Activated B cell treated with CpG ODN at 0.5 μM for 24 hours (primary cell): ENCODE measurements around the gene TCAP. TPM values are rescaled to one million over a fixed set of nuclear protein-coding genes. Genes with fewer than 3 reads are reported as not detected.
A peak's percentile ranks its signal among the peaks of the same experiment; 100 is the strongest.

Source experiments
- ATAC-seq: fragments of 200-7000 bp; cut with Tn5 transposase; one replicate; pipeline ENCODE4 v1.10.0; 2021; ENCODE audit warnings: low read depth, mild to moderate bottlenecking, moderate library complexity
- CTCF ChIA-PET: fragments of 350-600 bp; sonication (Branson Sonifier 250); formaldehyde crosslinking; loops from one replicate; lab custom pipeline; 2021; ENCODE audit warnings: antibody characterized with exemption; lab: Charles Lee
- POLR2A ChIA-PET: fragments of 350-600 bp; sonication (Branson Sonifier 250); formaldehyde crosslinking; loops from one replicate; lab custom pipeline; 2021; ENCODE audit warnings: antibody characterized with exemption; lab: Charles Lee
- DNase-seq: peaks from one replicate; pipeline ENCODE4 v3.0.0; 2022
- H3K27ac Mint-ChIP-seq: one replicate; pipeline ENCODE4 v1.8.0; 2020; ENCODE audit warnings: mixed read lengths
- H3K27me3 Mint-ChIP-seq: one replicate; pipeline ENCODE4 v1.8.0; 2021; ENCODE audit warnings: mixed read lengths
- H3K36me3 Mint-ChIP-seq: one replicate; pipeline ENCODE4 v1.8.0; 2021; ENCODE audit warnings: low read depth, mixed read lengths
- H3K4me1 Mint-ChIP-seq: one replicate; pipeline ENCODE4 v1.8.0; 2021; ENCODE audit warnings: mixed read lengths
- H3K4me3 Mint-ChIP-seq: one replicate; pipeline ENCODE4 v1.8.0; 2020; ENCODE audit warnings: mild to moderate bottlenecking, mixed read lengths
- H3K9me3 Mint-ChIP-seq: one replicate; pipeline ENCODE4 v1.8.0; 2020; ENCODE audit warnings: mixed read lengths
- CTCF ChIP-seq: fragments of 200-600 bp; IDR thresholded peaks from one replicate; pipeline ENCODE4 v1.8.0; 2022; ENCODE audit warnings: antibody characterized with exemption, mild to moderate bottlenecking
- intact Hi-C: fragments of 100-400 bp; cut with micrococcal nuclease; formaldehyde crosslinking; loops from one replicate; pipeline ENCODE4 v1.15.1; 2024
- total RNA-seq: library from RNA; stranded (reverse); gene quantifications from 2 replicates; pipeline ENCODE4 v1.2.3, GENCODE V29; 2022

TCAP gene
- total RNA-seq, 1 donor from 2014 or later, result 2.3 TPM

DNA sequence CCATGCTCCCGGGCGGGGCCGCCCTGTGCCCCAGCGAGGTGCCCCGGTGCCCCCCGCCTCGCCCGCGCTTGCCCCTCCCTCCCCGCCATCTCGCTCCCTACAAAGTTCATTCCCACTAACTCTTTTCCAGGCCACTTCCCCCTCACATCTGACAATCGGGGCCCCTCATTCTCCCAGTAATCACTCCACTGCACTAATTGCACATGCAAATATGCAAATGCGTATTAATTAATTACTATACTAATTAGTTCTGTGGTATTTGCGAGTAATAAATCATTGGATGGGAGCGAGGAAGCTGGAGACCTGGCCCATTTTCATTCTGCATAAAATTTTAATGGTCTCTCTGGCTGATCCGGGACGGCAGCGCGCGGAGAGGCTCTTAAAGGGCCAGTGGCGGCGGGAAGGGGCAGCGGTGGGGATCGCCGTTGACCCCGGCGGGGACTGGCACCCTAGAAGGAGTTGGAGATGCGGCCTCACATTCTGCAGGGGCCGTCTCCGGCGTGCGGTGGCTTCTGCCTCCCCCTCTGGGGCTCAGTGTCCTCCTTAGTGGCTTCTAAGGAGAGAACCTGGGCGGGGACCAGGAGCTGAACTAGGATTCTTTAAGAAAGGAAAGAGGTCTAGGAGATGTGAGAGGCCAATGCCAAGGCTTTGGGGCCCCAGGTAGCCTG is 46.8 kb upstream of the TCAP start:
- DNase-seq (no peak), ATAC-seq (no peak)
- Mint-ChIP-seq H3K9me3 (no peaks in the 10 kb centered on the region), H3K36me3 (no peaks in the 10 kb centered on the region), H3K4me3 (peak overlapping the region; percentile 83), H3K4me1 (peaks cover 24% of the 10 kb centered on the region), H3K27ac (peak overlapping the region; percentile 50), H3K27me3 (peaks cover 4% of the 10 kb centered on the region)
- ChIA-PET POLR2A (interaction anchor here (0.6 to 2.5 kb wide), 6 partner anchors 10 to 362 kb away, joined by 3 to 9 read pairs (median 4); partner anchors contain the start of genes MIEN1 and PSMD3), CTCF (interaction anchor here (0.6 to 2.2 kb wide), 6 partner anchors 50 to 362 kb away, joined by 3 to 9 read pairs (median 4); partner anchors contain the start of genes PNMT and PSMD3)
- no peak for TF ChIP-seq CTCF
- intact Hi-C loops, result loop anchor here (1.0 kb wide), 2 partner anchors 19 to 136 kb away; partner anchors contain the start of gene STARD3

- CTCF ChIA-PET, result interaction anchor here (0.6 to 6.1 kb wide), 9 partner anchors 14 to 362 kb away, joined by 3 to 124 read pairs (median 5); partner anchors contain the start of genes MIEN1, PNMT and PSMD3
- intact Hi-C loops, result loop anchor here (1.0 kb wide), 2 partner anchors 18 to 135 kb away; partner anchors contain the start of gene STARD3
Measured at GRCh38 chr17:39618956-39619785, 46.0 kb upstream of the TCAP start.

DNA sequence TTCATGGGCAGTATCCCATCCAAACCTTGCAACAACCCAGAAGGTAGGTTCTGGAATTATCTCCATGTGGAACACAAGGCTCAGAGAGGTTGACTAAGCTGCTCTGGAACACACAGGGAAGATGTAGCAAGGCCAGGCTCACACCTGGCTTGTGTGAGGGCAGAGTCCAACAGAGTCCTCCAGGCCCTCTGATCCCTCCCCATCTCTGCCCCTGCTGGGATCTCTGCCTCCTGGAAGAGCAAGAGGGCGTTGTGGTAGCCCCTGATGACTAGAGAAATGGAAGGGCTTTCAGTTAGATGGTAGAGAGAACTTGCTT is 45.4 kb upstream of the TCAP start:
- H3K4me3 Mint-ChIP-seq, result no peak overlapping the region
- no peaks in the 10 kb centered on the region for H3K36me3 Mint-ChIP-seq
- H3K27me3 Mint-ChIP-seq, result no peaks in the 10 kb centered on the region
- TF ChIP-seq CTCF, result no peak
- no peaks in the 10 kb centered on the region for H3K9me3 Mint-ChIP-seq
- H3K4me1 Mint-ChIP-seq, result peaks cover 28% of the 10 kb centered on the region
- no peak overlapping the region for H3K27ac Mint-ChIP-seq
- intact Hi-C loops, result loop anchor here (5.0 to 10.0 kb wide), 2 partner anchors 415 to 458 kb away; partner anchors contain the start of gene RPL19
- ATAC-seq (no peak), DNase-seq (no peak)
- CTCF ChIA-PET, result interaction anchor here (0.8 to 6.1 kb wide), 7 partner anchors 15 to 361 kb away, joined by 3 to 124 read pairs (median 5); partner anchors contain the start of genes MIEN1, PNMT and PSMD3
- POLR2A ChIA-PET, result interaction anchor here (0.7 to 2.5 kb wide), 5 partner anchors 9 to 361 kb away, joined by 3 to 9 read pairs (median 4); partner anchors contain the start of genes PGAP3 and PSMD3

More at GRCh38 chr17:39618956-39619785, 46.0 kb upstream of the TCAP start:
- H3K36me3 Mint-ChIP-seq, result no peaks in the 10 kb centered on the region
- no peak overlapping the region for H3K27ac Mint-ChIP-seq
- ATAC-seq (no peak), DNase-seq (no peak)
- peak overlapping the region; percentile 15 for H3K4me3 Mint-ChIP-seq
- peaks cover 4% of the 10 kb centered on the region for H3K27me3 Mint-ChIP-seq
- TF ChIP-seq CTCF, result no peak
- POLR2A ChIA-PET, result interaction anchor here (0.6 to 2.5 kb wide), 6 partner anchors 9 to 361 kb away, joined by 3 to 9 read pairs (median 4); partner anchors contain the start of genes MIEN1, PGAP3 and PSMD3
- H3K4me1 Mint-ChIP-seq, result peaks cover 28% of the 10 kb centered on the region
- H3K9me3 Mint-ChIP-seq, result no peaks in the 10 kb centered on the region

GRCh38 chr17:39621523-39622379 is 43.4 kb upstream of the TCAP start:
- no peaks in the 10 kb centered on the region for H3K36me3 Mint-ChIP-seq
- TF ChIP-seq CTCF, result peak; percentile 97
- peak; percentile 77 for ATAC-seq
- ChIA-PET CTCF (interaction anchor here (0.5 to 6.1 kb wide), 54 partner anchors 9 to 552 kb away, joined by 3 to 124 read pairs (median 4); partner anchors contain the start of genes CSF3, IKZF3, MIEN1 and NEUROD2), POLR2A (interaction anchor here (0.6 to 3.5 kb wide), 11 partner anchors 66 to 359 kb away, joined by 3 to 17 read pairs (median 7); partner anchors contain the start of genes MIEN1, PGAP3 and PSMD3)
- peak overlapping the region; percentile 60 for H3K27ac Mint-ChIP-seq
- no peaks in the 10 kb centered on the region for H3K9me3 Mint-ChIP-seq
- peak; percentile 92 for DNase-seq
- peak overlapping the region; percentile 70 for H3K4me3 Mint-ChIP-seq
- intact Hi-C loops, result loop anchor here (1.0 to 10.0 kb wide), 11 partner anchors 15 to 456 kb away; partner anchors contain the start of genes IKZF3, MIEN1, PNMT and PSMD3
- H3K4me1 Mint-ChIP-seq, result peaks cover 26% of the 10 kb centered on the region
- peaks cover 16% of the 10 kb centered on the region for H3K27me3 Mint-ChIP-seq
